ENCODE measurements around the gene RTP1. TPM values are rescaled to one million over a fixed set of nuclear protein-coding genes. Genes with fewer than 3 reads are reported as not detected.

Gene RTP1, protein sequence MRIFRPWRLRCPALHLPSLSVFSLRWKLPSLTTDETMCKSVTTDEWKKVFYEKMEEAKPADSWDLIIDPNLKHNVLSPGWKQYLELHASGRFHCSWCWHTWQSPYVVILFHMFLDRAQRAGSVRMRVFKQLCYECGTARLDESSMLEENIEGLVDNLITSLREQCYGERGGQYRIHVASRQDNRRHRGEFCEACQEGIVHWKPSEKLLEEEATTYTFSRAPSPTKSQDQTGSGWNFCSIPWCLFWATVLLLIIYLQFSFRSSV
- total RNA-seq = not detected
- not detected for total RNA-seq (2013)

DNA sequence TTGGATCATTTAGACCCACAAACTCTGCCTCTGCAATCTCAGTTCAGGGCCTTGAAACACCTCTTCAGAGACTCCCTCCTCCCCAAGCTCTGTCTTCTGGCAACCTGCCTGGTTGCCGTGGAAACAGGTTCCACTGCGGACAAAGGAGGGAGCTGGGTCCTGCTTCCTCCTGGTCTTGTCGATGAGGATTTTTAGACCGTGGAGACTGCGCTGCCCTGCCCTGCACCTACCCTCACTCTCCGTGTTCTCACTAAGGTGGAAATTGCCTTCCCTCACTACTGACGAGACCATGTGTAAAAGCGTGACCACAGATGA, at the start of gene RTP1:
TSS of gene RTP1 (plus strand) at position 152 of the 315 bp plus-strand sequence. CDS start at position 182, 30 bp downstream.
- Histone ChIP-seq H3K27me3 (ENCODE audit: control insufficient read depth, insufficient read depth, low read length) (peaks cover 6% of the 10 kb centered on the region), H3K36me3 (ENCODE audit: control insufficient read depth, insufficient read depth, low read length) (no peaks in the 10 kb centered on the region), H3K27ac (ENCODE audit: low read length) (no peak within 1 kb of the TSS), H3K9me3 (ENCODE audit: control insufficient read depth, insufficient read depth, low read length) (no peaks in the 10 kb centered on the region), H3K4me3 (ENCODE audit: low read length) (no peak within 1 kb of the TSS), H3K4me1 (ENCODE audit: control insufficient read depth, insufficient read depth, low read length) (no peaks in the 10 kb centered on the region)
- intact Hi-C loops (cut with micrococcal nuclease) = no loop called here
- H3K27ac Mint-ChIP-seq = no peak within 1 kb of the TSS
- H3K9me3 Mint-ChIP-seq = no peaks in the 10 kb centered on the region
- peaks cover 15 to 42% of the 10 kb centered on the region in 2 donors for H3K27me3 Mint-ChIP-seq (ENCODE audit: low read depth in 2 of 2)
- no peaks in the 10 kb centered on the region for H3K36me3 Mint-ChIP-seq
- TF ChIP-seq, protein P1, sequence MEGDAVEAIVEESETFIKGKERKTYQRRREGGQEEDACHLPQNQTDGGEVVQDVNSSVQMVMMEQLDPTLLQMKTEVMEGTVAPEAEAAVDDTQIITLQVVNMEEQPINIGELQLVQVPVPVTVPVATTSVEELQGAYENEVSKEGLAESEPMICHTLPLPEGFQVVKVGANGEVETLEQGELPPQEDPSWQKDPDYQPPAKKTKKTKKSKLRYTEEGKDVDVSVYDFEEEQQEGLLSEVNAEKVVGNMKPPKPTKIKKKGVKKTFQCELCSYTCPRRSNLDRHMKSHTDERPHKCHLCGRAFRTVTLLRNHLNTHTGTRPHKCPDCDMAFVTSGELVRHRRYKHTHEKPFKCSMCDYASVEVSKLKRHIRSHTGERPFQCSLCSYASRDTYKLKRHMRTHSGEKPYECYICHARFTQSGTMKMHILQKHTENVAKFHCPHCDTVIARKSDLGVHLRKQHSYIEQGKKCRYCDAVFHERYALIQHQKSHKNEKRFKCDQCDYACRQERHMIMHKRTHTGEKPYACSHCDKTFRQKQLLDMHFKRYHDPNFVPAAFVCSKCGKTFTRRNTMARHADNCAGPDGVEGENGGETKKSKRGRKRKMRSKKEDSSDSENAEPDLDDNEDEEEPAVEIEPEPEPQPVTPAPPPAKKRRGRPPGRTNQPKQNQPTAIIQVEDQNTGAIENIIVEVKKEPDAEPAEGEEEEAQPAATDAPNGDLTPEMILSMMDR (IDR thresholded peaks at IDR 0.05) = no peak
- no peak for DNase-seq
- no peaks in the 10 kb centered on the region for H3K4me1 Mint-ChIP-seq
- ATAC-seq = no peak
- WGBS (ENCODE audit: insufficient coverage) = 82% methylated on average over 7 of the region's 8 CpGs
- no peak within 1 kb of the TSS for H3K4me3 Mint-ChIP-seq

DNA sequence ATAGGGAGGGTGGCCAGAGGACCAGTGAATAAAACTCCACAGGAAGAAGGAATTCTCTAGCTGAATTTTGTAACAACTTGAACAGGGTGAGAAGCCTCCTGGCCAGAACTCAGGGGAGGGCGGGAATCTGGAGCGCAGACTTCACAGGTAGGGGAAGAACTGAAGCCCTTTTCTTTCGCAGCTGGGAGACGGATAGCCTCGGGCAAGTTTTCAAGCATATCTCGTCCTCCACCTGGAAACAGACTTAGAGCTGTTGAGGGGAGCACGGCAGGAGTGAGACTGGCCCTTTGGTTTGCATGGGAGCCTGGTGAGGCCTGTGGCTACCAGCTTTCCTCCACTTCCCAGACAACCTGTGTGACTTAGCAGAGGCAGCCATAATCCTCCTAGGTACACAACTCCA, 47.1 kb upstream of the RTP1 start:
- Mint-ChIP-seq H3K27ac (no peak overlapping the region), H3K9me3 (no peaks in the 10 kb centered on the region), H3K4me3 (no peak overlapping the region), H3K36me3 (peaks cover 7% of the 10 kb centered on the region), H3K4me1 (peaks cover 0 to 8% of the 10 kb centered on the region in 2 donors), H3K27me3 (ENCODE audit: low read depth in 2 of 2) (peaks cover 26 to 40% of the 10 kb centered on the region in 2 donors)
- 99% methylated on average over 7 of the region's 7 CpGs for WGBS (ENCODE audit: insufficient coverage)
- H3K27me3 ChIP-seq (ENCODE audit: control insufficient read depth, insufficient read depth, low read length) = no peaks in the 10 kb centered on the region
- no peak overlapping the region for H3K27ac ChIP-seq (ENCODE audit: low read length)
- no peak overlapping the region for H3K4me3 ChIP-seq (ENCODE audit: low read length)
- no peak for ATAC-seq
- TF ChIP-seq, protein P1 (IDR thresholded peaks at IDR 0.05) = no peak
- no peak for DNase-seq
- peaks cover 4% of the 10 kb centered on the region for H3K9me3 ChIP-seq (ENCODE audit: control insufficient read depth, insufficient read depth, low read length)
- no peaks in the 10 kb centered on the region for H3K4me1 ChIP-seq (ENCODE audit: control insufficient read depth, insufficient read depth, low read length)
- intact Hi-C loops (cut with micrococcal nuclease) = loop anchor here (1.0 kb wide), 1 partner anchor 37 kb away; no protein-coding TSS in a partner anchor
- no peaks in the 10 kb centered on the region for H3K36me3 ChIP-seq (ENCODE audit: control insufficient read depth, insufficient read depth, low read length)

DNA sequence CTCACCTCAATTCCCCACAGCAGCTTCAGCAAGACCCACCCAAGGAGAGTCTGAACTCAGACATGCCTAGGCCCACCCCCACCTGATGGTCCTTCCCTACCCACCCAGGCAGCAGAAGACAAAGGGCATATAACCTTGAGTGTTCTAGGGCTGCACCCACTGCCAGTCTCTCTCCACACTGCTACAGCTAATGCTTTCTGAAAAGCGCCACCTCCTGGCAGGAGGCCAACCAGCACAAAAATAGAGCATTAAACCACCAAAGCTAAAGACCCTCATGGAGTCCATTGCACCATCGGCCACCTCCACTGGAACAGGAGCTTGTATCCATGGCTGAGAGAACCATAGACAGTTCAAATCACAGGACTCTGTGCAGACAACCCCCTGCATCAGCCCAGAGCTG, 46.7 kb upstream of the RTP1 start:
- ATAC-seq = peak in 2 of 3 donors; percentile 64
- peaks cover 30 to 43% of the 10 kb centered on the region in 2 donors for H3K27me3 Mint-ChIP-seq (ENCODE audit: low read depth in 2 of 2)

More for the DNA sequence above, 46.7 kb upstream of the RTP1 start:
- H3K4me1 ChIP-seq (ENCODE audit: control insufficient read depth, insufficient read depth, low read length) = no peaks in the 10 kb centered on the region
- H3K4me3 ChIP-seq (ENCODE audit: low read length) = no peak overlapping the region
- H3K27ac ChIP-seq (ENCODE audit: low read length) = no peak overlapping the region
- intact Hi-C loops (cut with micrococcal nuclease) = loop anchor here (1.0 kb wide), 1 partner anchor 37 kb away; no protein-coding TSS in a partner anchor
- Mint-ChIP-seq H3K27ac (no peak overlapping the region), H3K4me1 (peaks cover 0 to 8% of the 10 kb centered on the region in 2 donors), H3K4me3 (no peak overlapping the region), H3K36me3 (peaks cover 5% of the 10 kb centered on the region), H3K9me3 (no peaks in the 10 kb centered on the region)
- H3K9me3 ChIP-seq (ENCODE audit: control insufficient read depth, insufficient read depth, low read length) = peaks cover under 1% of the 10 kb centered on the region
- TF ChIP-seq, protein P1 (IDR thresholded peaks at IDR 0.05) = peak; percentile 41
- no peaks in the 10 kb centered on the region for H3K27me3 ChIP-seq (ENCODE audit: control insufficient read depth, insufficient read depth, low read length)
- peak; percentile 50 to 73 for DNase-seq
- WGBS (ENCODE audit: insufficient coverage) = 62% methylated on average over 2 of the region's 2 CpGs
- H3K36me3 ChIP-seq (ENCODE audit: control insufficient read depth, insufficient read depth, low read length) = no peaks in the 10 kb centered on the region

All from natural killer cell (primary cell).